Pancreas (tissue), 10 donors: Measurements from ENCODE around the gene MED15. TPM values are rescaled to one million over a fixed set of nuclear protein-coding genes. Genes with fewer than 3 reads are reported as not detected.

Source experiments
- ATAC-seq, 4 donors: fragments of 200-7000 bp; cut with Tn5 transposase; one replicate each; pipeline versions ENCODE4 v1.8.0 to v1.9.1; 2020; ENCODE audit warnings: mild to moderate bottlenecking in 4 of 4, moderate library complexity in 4 of 4
- DNase-seq, 6 donors: peaks; one replicate each; pipeline ENCODE4 v3.0.0-alpha.2; 2020
- FAIRE-seq: peaks from 2 replicates; lab custom pipeline; 2012; peaks lifted over from hg19 to GRCh38; lab: Jason Lieb, UNC
- H3K27ac ChIP-seq, 4 donors: fragments of 200-600 bp; sonication (generic); 1 replicate in 3 of 4; 2 replicates in 1 of 4; pipeline versions ENCODE4 v1.5.0 to v1.8.0; 2020
- H3K27me3 ChIP-seq, 4 donors: fragments of 200-600 bp; one replicate each; pipeline ENCODE4 v1.8.0; 2021
- H3K36me3 ChIP-seq, 3 donors: fragments of 200-600 bp; sonication (generic) in 1 of 3; one replicate each; pipeline versions ENCODE4 v1.5.0 to v1.8.0; 2020 to 2021
- H3K4me1 ChIP-seq, 3 donors: fragments of 200-600 bp; one replicate each; pipeline ENCODE4 v1.8.0; 2021
- H3K4me3 ChIP-seq, 4 donors: fragments of 200-600 bp; sonication (generic) in 2 of 4; one replicate each; pipeline versions ENCODE4 v1.5.0 to v1.8.0; 2020 to 2021
- H3K9me3 ChIP-seq, 4 donors: fragments of 200-600 bp; one replicate each; pipeline ENCODE4 v1.8.0; 2021
- WGBS, 2 donors: extraction: QIAGEN DNeasy Blood & Tissue Kit; methylation state at CpG; one replicate each; pipeline ENCODE4 v1.1.7; 2013; 5-methylcytosine and 5-hydroxymethylcytosine counted together
- intact Hi-C, 3 donors: fragments of 100-400 bp; cut with DNase I; formaldehyde crosslinking; loops; one replicate each; pipeline versions ENCODE4 v1.11.1 to v1.14.2; 2022
- polyA plus RNA-seq, 2 donors: library from polyadenylated mRNA; stranded (reverse); fragments of 200-250 nt; gene quantifications; one replicate each; pipeline ENCODE4 v1.2.3, GENCODE V29; 2013
- total RNA-seq, 6 donors: library from RNA; stranded (reverse); fragmentation: NEBNext Ultra II Directional in 4 of 6; extraction: Animal tissue kit (Norgen Biotek cat#: 25700) in 4 of 6; gene quantifications; one replicate each; pipeline versions ENCODE4 v1.2.1 to v1.2.4, GENCODE V29; 2021 to 2023
- TF ChIP-seq, protein P1 (sequence below), 4 donors: fragments of 200-600 bp; sonication (generic) in 3 of 4; IDR thresholded peaks; one replicate each; pipeline versions ENCODE4 v1.5.0 to v1.8.0; 2021; ENCODE audit warnings: antibody characterized with exemption in 4 of 4
- donor health status: healthy with polysubstance abuse.
- donor health status: DM: no; HTN: no; CAD: no; lungs with moderate emphysema.
- donor health status: DM: no; HTN: no; CAD: no.
- donor health status: control.
- donor health status: control.
- donor health status: Bipolar disorder and iron deficiency.
- donor health status: DM: yes; HTN: yes; CAD: no.
- donor health status: DM: no; HTN: no; CAD: no.
- donor health status: DM: no; HTN: no; CAD: no.
- donor health status: DM: yes; HTN: yes; CAD: no.

Gene MED15
- total and polyA plus RNA-seq, 8 donors: 27.1 to 61.7 (median 37.0) TPM

GRCh38 chr22:20587206-20587958 lies 80.0 kb downstream of the MED15 start:
- FAIRE-seq (no peak), DNase-seq (peak in 3 of 6 donors; percentile 23 to 62 (median 52)), ATAC-seq (no peak)
- Histone ChIP-seq H3K36me3 (peaks cover 4 to 48% (median 21%) of the 10 kb centered on the region in 3 donors), H3K27ac (no peak overlapping the region), H3K9me3 (no peaks in the 10 kb centered on the region), H3K4me1 (no peaks in the 10 kb centered on the region), H3K4me3 (no peak overlapping the region), H3K27me3 (no peaks in the 10 kb centered on the region)
- TF ChIP-seq, protein P1, sequence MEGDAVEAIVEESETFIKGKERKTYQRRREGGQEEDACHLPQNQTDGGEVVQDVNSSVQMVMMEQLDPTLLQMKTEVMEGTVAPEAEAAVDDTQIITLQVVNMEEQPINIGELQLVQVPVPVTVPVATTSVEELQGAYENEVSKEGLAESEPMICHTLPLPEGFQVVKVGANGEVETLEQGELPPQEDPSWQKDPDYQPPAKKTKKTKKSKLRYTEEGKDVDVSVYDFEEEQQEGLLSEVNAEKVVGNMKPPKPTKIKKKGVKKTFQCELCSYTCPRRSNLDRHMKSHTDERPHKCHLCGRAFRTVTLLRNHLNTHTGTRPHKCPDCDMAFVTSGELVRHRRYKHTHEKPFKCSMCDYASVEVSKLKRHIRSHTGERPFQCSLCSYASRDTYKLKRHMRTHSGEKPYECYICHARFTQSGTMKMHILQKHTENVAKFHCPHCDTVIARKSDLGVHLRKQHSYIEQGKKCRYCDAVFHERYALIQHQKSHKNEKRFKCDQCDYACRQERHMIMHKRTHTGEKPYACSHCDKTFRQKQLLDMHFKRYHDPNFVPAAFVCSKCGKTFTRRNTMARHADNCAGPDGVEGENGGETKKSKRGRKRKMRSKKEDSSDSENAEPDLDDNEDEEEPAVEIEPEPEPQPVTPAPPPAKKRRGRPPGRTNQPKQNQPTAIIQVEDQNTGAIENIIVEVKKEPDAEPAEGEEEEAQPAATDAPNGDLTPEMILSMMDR (IDR thresholded peaks at IDR 0.05): no peak
- intact Hi-C loops: no loop called here
- WGBS, 2 donors: 89 to 96% methylated on average over 17 of the region's 17 CpGs

DNA sequence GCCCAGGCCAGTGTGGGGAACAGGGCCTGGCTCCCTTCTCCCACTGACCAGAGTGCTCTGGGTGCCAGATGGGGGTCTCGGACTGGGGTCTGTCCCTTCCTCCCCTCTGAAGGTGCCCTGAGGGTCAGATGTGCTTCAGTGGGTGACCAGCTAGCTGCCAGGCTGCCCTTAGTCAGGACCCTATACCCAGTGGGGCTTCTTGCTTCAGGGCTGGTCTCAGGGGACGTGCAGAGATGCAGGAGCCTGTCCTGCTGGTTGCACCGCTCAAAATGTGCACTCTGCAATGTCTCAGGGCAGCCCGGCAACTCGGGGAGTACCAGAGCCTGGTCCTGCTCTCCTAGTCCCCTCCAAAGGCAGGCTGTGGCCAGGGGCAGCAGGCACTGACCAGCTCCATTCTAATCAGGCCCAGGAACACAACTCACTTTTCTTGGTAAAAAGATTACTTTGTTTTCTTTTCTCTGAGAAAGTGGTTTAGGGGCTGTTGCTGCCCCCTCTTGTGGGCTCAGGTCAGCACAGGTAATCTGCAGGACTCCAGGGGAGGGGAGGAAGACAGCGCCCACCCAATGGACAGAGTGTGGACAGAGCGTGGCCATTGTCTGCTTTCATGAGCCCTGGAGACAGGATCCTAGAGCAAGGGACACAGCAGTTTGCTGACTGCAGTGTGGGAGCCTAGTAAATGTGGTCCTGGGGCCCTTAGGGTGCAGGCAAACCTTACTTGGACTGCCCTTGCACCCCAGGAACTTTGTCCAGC lies 80.9 kb downstream of the MED15 start:
- ATAC-seq (peak in 1 of 4 donors; percentile 6), FAIRE-seq (no peak), DNase-seq (peak in 2 of 6 donors; percentile 17 to 45)
- Histone ChIP-seq H3K27ac (no peak overlapping the region), H3K9me3 (no peaks in the 10 kb centered on the region), H3K4me3 (no peak overlapping the region), H3K36me3 (peaks cover 4 to 42% (median 18%) of the 10 kb centered on the region in 3 donors), H3K4me1 (no peaks in the 10 kb centered on the region), H3K27me3 (no peaks in the 10 kb centered on the region)
- WGBS, 2 donors: 76 to 80% methylated on average over 7 of the region's 7 CpGs
- intact Hi-C loops: no loop called here
- TF ChIP-seq, protein P1 (IDR thresholded peaks at IDR 0.05): no peak

- Histone ChIP-seq H3K4me3 (no peak overlapping the region), H3K9me3 (no peaks in the 10 kb centered on the region), H3K4me1 (no peaks in the 10 kb centered on the region), H3K27ac (no peak overlapping the region), H3K27me3 (no peaks in the 10 kb centered on the region), H3K36me3 (peaks cover 4 to 36% (median 13%) of the 10 kb centered on the region in 3 donors)
- TF ChIP-seq, protein P1 (IDR thresholded peaks at IDR 0.05): no peak
- WGBS, 2 donors: 74 to 77% methylated on average over 13 of the region's 13 CpGs
- peak in 3 of 6 donors; percentile 11 to 56 (median 49) for DNase-seq
- ATAC-seq: no peak
- FAIRE-seq: no peak
- intact Hi-C loops: no loop called here
Measured at GRCh38 chr22:20588843-20589581, 81.6 kb downstream of the MED15 start.

GRCh38 chr22:20589614-20590476 lies 82.4 kb downstream of the MED15 start:
- FAIRE-seq (no peak), DNase-seq (peak in 2 of 6 donors; percentile 18 to 52), ATAC-seq (no peak)
- Histone ChIP-seq H3K27ac (no peak overlapping the region), H3K4me3 (no peak overlapping the region), H3K9me3 (no peaks in the 10 kb centered on the region), H3K36me3 (peaks cover 4 to 30% (median 8%) of the 10 kb centered on the region in 3 donors), H3K27me3 (no peaks in the 10 kb centered on the region), H3K4me1 (no peaks in the 10 kb centered on the region)
- TF ChIP-seq, protein P1 (IDR thresholded peaks at IDR 0.05): no peak
- intact Hi-C loops: no loop called here
- WGBS, 2 donors: 74 to 77% methylated on average over 15 of the region's 15 CpGs
